Osteocyte (in vitro differentiated cells): ENCODE results near the gene HOXA13. TPM values are rescaled to one million over a fixed set of nuclear protein-coding genes. Genes with fewer than 3 reads are reported as not detected.

Source experiments
- DNase-seq: peaks from one replicate; pipeline ENCODE4 v3.0.0; 2021; ENCODE audit warnings: mixed read lengths; ENCODE audit not compliant: unreplicated experiment; ENCODE audit errors: extremely low spot score
- H3K27ac Mint-ChIP-seq: one replicate; pipeline ENCODE4 v1.8.0; 2021; ENCODE audit warnings: mild to moderate bottlenecking, mixed read lengths; ENCODE audit not compliant: unreplicated experiment
- H3K27me3 Mint-ChIP-seq: one replicate; pipeline ENCODE4 v1.8.0; 2021; ENCODE audit warnings: mixed read lengths; ENCODE audit not compliant: unreplicated experiment
- H3K36me3 Mint-ChIP-seq: one replicate; pipeline ENCODE4 v1.8.0; 2021; ENCODE audit warnings: mixed read lengths; ENCODE audit not compliant: unreplicated experiment
- H3K4me1 Mint-ChIP-seq: one replicate; pipeline ENCODE4 v1.8.0; 2021; ENCODE audit warnings: mixed read lengths; ENCODE audit not compliant: unreplicated experiment
- H3K4me3 Mint-ChIP-seq: one replicate; pipeline ENCODE4 v1.8.0; 2021; ENCODE audit warnings: mild to moderate bottlenecking, moderate library complexity, mixed read lengths; ENCODE audit not compliant: unreplicated experiment
- H3K9me3 Mint-ChIP-seq: one replicate; pipeline ENCODE4 v1.8.0; 2021; ENCODE audit warnings: mixed read lengths; ENCODE audit not compliant: unreplicated experiment
- CTCF ChIP-seq: fragments of 200-600 bp; sonication (generic); IDR thresholded peaks from 2 replicates; pipeline ENCODE4 v1.5.0; 2021; ENCODE audit warnings: antibody characterized with exemption, mild to moderate bottlenecking, moderate library complexity
- total RNA-seq: library from RNA; stranded (reverse); gene quantifications from 2 replicates; pipeline ENCODE4 v1.2.1, GENCODE V29; 2021

Gene HOXA13
- total RNA-seq, 1 donor from 2014 or later: not detected

- Mint-ChIP-seq H3K4me1 (peaks cover 7% of the 10 kb centered on the region), H3K36me3 (no peaks in the 10 kb centered on the region), H3K9me3 (no peaks in the 10 kb centered on the region), H3K4me3 (no peak overlapping the region), H3K27me3 (peaks cover 81% of the 10 kb centered on the region), H3K27ac (no peak overlapping the region)
- no peak for TF ChIP-seq CTCF
- DNase-seq: no peak
Observed at GRCh38 chr7:27178366-27178765, 21.5 kb downstream of the HOXA13 start.

- Mint-ChIP-seq H3K4me3 (no peak overlapping the region), H3K36me3 (no peaks in the 10 kb centered on the region), H3K27ac (no peak overlapping the region), H3K9me3 (no peaks in the 10 kb centered on the region), H3K4me1 (peaks cover 7% of the 10 kb centered on the region), H3K27me3 (peaks cover 81% of the 10 kb centered on the region)
- no peak for DNase-seq
- no peak for TF ChIP-seq CTCF
Observed at GRCh38 chr7:27177795-27178320, 22.0 kb downstream of the HOXA13 start.

GRCh38 chr7:27176962-27177794 is 22.7 kb downstream of the HOXA13 start:
- H3K9me3 Mint-ChIP-seq: no peaks in the 10 kb centered on the region
- no peak for DNase-seq
- H3K27me3 Mint-ChIP-seq: peaks cover 79% of the 10 kb centered on the region
- H3K4me3 Mint-ChIP-seq: no peak overlapping the region
- no peak for TF ChIP-seq CTCF
- H3K36me3 Mint-ChIP-seq: no peaks in the 10 kb centered on the region
- no peak overlapping the region for H3K27ac Mint-ChIP-seq
- H3K4me1 Mint-ChIP-seq: peaks cover 8% of the 10 kb centered on the region

GRCh38 chr7:27176524-27176845 is 23.4 kb downstream of the HOXA13 start:
- Mint-ChIP-seq H3K4me3 (no peak overlapping the region), H3K27ac (no peak overlapping the region), H3K27me3 (peaks cover 81% of the 10 kb centered on the region), H3K4me1 (peaks cover 13% of the 10 kb centered on the region), H3K36me3 (no peaks in the 10 kb centered on the region), H3K9me3 (no peaks in the 10 kb centered on the region)
- no peak for TF ChIP-seq CTCF
- DNase-seq: no peak

GRCh38 chr7:27175626-27176523 is 24.0 kb downstream of the HOXA13 start:
- DNase-seq: no peak
- TF ChIP-seq CTCF: no peak
- H3K4me1 Mint-ChIP-seq: peaks cover 13% of the 10 kb centered on the region
- H3K36me3 Mint-ChIP-seq: no peaks in the 10 kb centered on the region
- no peak overlapping the region for H3K27ac Mint-ChIP-seq
- H3K27me3 Mint-ChIP-seq: peaks cover 82% of the 10 kb centered on the region
- H3K4me3 Mint-ChIP-seq: no peak overlapping the region
- H3K9me3 Mint-ChIP-seq: no peaks in the 10 kb centered on the region
